SU-DHL-6 (cell line): ENCODE data around the gene RAD9A.

Experiments used
- H2AFZ ChIP-seq: fragments of 200-600 bp; sonication (generic); 2 replicates; pipeline ENCODE4 v1.6.1; 2014; ENCODE audit warnings: low read depth, mild to moderate bottlenecking, moderate library complexity, mixed read lengths, antibody characterized with exemption, low read length; ENCODE audit not compliant: severe bottlenecking
- H3F3A ChIP-seq: fragments of 200-600 bp; shearing (Covaris generic); 2 replicates; pipeline ENCODE4 v1.6.0; 2016; ENCODE audit warnings: antibody characterized with exemption, mild to moderate bottlenecking; ENCODE audit not compliant: insufficient read depth
- H3K27ac ChIP-seq: fragments of 200-600 bp; sonication (generic); 2 replicates; pipeline ENCODE4 v1.5.1; 2016; ENCODE audit warnings: low read depth, mild to moderate bottlenecking, low read length, moderate library complexity, mixed read lengths
- H3K27me3 ChIP-seq: fragments of 200-600 bp; sonication (generic), shearing (Covaris generic); 2 replicates; pipeline ENCODE4 v1.6.0; 2014; ENCODE audit warnings: mild to moderate bottlenecking, low read length
- H3K36me3 ChIP-seq: fragments of 200-600 bp; sonication (generic); 2 replicates; pipeline ENCODE4 v1.6.1; 2014; ENCODE audit warnings: mild to moderate bottlenecking, low read length, mixed read lengths
- H3K4me2 ChIP-seq: fragments of 300-600, 200-600 bp; shearing (Covaris generic), sonication (generic); 2 replicates; pipeline ENCODE4 v1.6.0; 2014; ENCODE audit warnings: low read length, low read depth, mild to moderate bottlenecking; ENCODE audit not compliant: poor library complexity, severe bottlenecking
- H3K4me3 ChIP-seq: fragments of 200-600 bp; sonication (generic); 2 replicates; pipeline ENCODE4 v1.5.1; 2014; ENCODE audit warnings: antibody characterized with exemption, low read length, mild to moderate bottlenecking, mixed read lengths; ENCODE audit not compliant: insufficient read depth, poor library complexity, severe bottlenecking
- H3K79me2 ChIP-seq: fragments of 200-600 bp; sonication (generic); 2 replicates; pipeline ENCODE4 v1.6.1; 2014; ENCODE audit warnings: mild to moderate bottlenecking, low read length, moderate library complexity; ENCODE audit not compliant: insufficient read depth
- H3K9ac ChIP-seq: fragments of 200-600 bp; sonication (generic); 2 replicates; pipeline ENCODE4 v1.7.0; 2014; ENCODE audit warnings: mild to moderate bottlenecking, low read length
- H3K9me2 ChIP-seq: fragments of 200-600 bp; sonication (generic); replicated peaks from 2 replicates; pipeline ENCODE4 v1.6.1; 2014; ENCODE audit warnings: low read length; ENCODE audit not compliant: insufficient read depth
- H3K9me3 ChIP-seq: fragments of 200-600 bp; sonication (generic); 2 replicates; pipeline ENCODE4 v1.6.1; 2014; ENCODE audit warnings: low read length, mixed read lengths; ENCODE audit not compliant: insufficient read depth
- H4K20me1 ChIP-seq: fragments of 200-600 bp; sonication (generic); 2 replicates; pipeline ENCODE4 v1.6.1; 2014; ENCODE audit warnings: low read depth, mild to moderate bottlenecking, antibody characterized with exemption, low read length, moderate library complexity, mixed read lengths
- EZH2phosphoT487 ChIP-seq: fragments of 200-600 bp; sonication (generic), shearing (Covaris generic); conservative IDR thresholded peaks from 2 replicates; pipeline ENCODE4 v1.6.1; 2018; ENCODE audit warnings: mild to moderate bottlenecking, antibody characterized with exemption, low read length, moderate library complexity, mixed read lengths
- TF ChIP-seq, protein P1 (sequence below): fragments of 200-600 bp; sonication (generic); IDR thresholded peaks from one replicate; pipeline ENCODE4 v1.5.1; 2017; ENCODE audit warnings: antibody characterized with exemption, mild to moderate bottlenecking, low read length, moderate library complexity; ENCODE audit not compliant: insufficient read depth, poor library complexity, severe bottlenecking

Gene RAD9A

DNA sequence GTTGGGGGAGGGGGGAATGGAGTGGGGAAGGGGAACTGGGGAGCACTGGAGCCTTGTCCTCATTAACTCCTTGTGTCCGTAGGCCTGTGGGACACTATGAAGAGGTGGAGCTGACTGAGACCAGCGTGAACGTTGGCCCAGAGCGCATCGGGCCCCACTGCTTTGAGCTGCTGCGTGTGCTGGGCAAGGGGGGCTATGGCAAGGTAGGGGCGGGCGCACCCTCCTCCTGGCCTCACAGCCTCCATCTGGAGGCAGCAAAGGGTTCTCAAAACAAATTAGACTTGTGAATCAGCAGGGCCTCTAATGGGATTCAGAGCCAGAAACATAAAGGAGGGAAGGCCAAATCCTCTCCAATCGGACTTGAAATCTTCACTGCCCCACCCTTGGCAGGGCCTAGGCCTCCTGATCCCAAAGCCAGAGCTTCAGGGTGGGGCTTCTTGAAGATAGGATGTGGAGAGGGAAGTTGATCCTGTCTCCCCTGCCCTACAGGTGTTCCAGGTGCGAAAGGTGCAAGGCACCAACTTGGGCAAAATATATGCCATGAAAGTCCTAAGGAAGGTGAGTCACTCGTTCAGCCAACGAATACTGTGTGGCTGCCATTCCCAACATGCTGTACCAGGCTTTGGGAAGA is 37.4 kb downstream of the RAD9A start:
- TF ChIP-seq EZH2phosphoT487, result no peak
- TF ChIP-seq, protein P1, sequence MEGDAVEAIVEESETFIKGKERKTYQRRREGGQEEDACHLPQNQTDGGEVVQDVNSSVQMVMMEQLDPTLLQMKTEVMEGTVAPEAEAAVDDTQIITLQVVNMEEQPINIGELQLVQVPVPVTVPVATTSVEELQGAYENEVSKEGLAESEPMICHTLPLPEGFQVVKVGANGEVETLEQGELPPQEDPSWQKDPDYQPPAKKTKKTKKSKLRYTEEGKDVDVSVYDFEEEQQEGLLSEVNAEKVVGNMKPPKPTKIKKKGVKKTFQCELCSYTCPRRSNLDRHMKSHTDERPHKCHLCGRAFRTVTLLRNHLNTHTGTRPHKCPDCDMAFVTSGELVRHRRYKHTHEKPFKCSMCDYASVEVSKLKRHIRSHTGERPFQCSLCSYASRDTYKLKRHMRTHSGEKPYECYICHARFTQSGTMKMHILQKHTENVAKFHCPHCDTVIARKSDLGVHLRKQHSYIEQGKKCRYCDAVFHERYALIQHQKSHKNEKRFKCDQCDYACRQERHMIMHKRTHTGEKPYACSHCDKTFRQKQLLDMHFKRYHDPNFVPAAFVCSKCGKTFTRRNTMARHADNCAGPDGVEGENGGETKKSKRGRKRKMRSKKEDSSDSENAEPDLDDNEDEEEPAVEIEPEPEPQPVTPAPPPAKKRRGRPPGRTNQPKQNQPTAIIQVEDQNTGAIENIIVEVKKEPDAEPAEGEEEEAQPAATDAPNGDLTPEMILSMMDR, result no peak
- Histone ChIP-seq H3K4me3 (peak overlapping the region; percentile 92), H3K9ac (peak overlapping the region; percentile 92), H3K36me3 (no peaks in the 10 kb centered on the region), H3K9me2 (no peaks in the 10 kb centered on the region), H3K27ac (peak overlapping the region; percentile 24; the same call in 1 of the 2 replicates), H3K4me2 (peak overlapping the region; percentile 90), H3K9me3 (no peaks in the 10 kb centered on the region), H3F3A (peaks cover 11% of the 10 kb centered on the region; the same call in 1 of the 2 replicates), H4K20me1 (no peaks in the 10 kb centered on the region), H3K79me2 (peaks cover 13% of the 10 kb centered on the region), H2AFZ (no peak overlapping the region), H3K27me3 (no peaks in the 10 kb centered on the region)

DNA sequence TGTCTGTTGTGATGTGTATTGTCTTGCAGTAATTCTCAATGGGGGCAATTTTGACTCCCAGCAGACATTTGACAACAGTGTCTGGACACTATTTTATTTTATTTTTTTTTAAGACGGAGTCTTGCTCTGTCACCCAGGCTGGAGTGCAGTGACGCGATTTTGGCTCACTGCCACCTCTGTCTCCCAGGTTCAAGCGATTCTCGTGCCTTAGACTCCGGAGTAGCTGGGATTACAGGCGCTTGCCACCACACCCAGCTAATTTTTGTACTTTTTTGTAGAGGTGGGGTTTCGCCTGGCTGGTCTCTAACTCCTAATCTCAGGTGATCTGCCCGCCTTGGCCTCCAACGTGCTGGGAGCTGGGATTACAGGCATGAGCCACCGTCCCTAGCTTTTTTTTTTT is 37.9 kb downstream of the RAD9A start:
- H3K4me3 ChIP-seq, result peak overlapping the region; percentile 92
- H3K27ac ChIP-seq, result no peak overlapping the region
- TF ChIP-seq, protein P1, result no peak
- no peak for TF ChIP-seq EZH2phosphoT487
- H3F3A ChIP-seq, result peaks cover 17% of the 10 kb centered on the region
- no peaks in the 10 kb centered on the region for H4K20me1 ChIP-seq
- no peaks in the 10 kb centered on the region for H3K27me3 ChIP-seq
- H2AFZ ChIP-seq, result no peak overlapping the region
- H3K4me2 ChIP-seq, result peak overlapping the region; percentile 90
- H3K79me2 ChIP-seq, result peaks cover 13% of the 10 kb centered on the region
- H3K9me3 ChIP-seq, result no peaks in the 10 kb centered on the region
- H3K9ac ChIP-seq, result peak overlapping the region; percentile 92
- no peaks in the 10 kb centered on the region for H3K36me3 ChIP-seq
- no peaks in the 10 kb centered on the region for H3K9me2 ChIP-seq

DNA sequence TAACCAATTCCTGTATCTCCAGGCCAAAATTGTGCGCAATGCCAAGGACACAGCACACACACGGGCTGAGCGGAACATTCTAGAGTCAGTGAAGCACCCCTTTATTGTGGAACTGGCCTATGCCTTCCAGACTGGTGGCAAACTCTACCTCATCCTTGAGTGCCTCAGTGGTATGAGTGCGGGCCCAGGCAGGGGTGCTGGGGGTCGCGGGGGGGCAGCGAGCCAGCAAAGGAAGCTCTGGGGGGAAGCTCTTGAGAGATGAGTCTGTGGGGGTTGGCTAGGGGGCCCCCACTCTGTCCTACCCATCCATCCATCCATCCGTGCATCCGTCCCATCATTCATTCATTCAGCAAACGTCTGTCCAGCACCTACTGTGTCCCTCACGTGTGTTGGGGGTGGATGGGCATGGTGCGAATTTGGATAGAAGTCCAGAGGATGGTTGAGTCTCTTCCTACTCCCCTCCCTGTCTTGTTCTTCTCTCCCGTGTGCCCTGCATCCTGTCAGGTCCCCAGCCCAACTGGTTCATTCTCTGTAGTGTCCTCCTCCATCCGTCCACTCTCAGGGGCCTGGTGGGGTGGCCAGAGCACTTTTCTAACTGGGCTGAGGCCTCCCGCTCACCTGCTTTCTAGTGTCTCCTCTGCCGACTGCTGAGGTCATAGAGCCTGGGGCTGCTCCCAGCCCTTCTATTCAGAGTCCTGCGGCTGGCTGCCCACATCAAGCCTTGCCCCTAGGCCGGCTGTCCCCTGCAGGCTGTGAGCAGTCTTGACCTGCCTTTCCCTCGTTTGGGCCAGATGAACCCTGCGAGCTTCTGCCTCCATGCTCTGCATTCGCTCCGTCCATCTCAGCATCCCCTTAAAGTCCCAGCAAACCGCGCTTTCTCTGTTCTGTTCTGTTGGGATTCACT is 39.8 kb downstream of the RAD9A start:
- H3K9me2 ChIP-seq, result no peaks in the 10 kb centered on the region
- no peak overlapping the region for H3K27ac ChIP-seq
- H2AFZ ChIP-seq, result no peak overlapping the region
- H4K20me1 ChIP-seq, result no peaks in the 10 kb centered on the region
- H3F3A ChIP-seq, result peaks cover 34% of the 10 kb centered on the region
- no peak overlapping the region for H3K4me2 ChIP-seq
- no peaks in the 10 kb centered on the region for H3K9me3 ChIP-seq
- TF ChIP-seq, protein P1, result no peak
- no peak for TF ChIP-seq EZH2phosphoT487
- no peak overlapping the region for H3K9ac ChIP-seq
- no peak overlapping the region for H3K4me3 ChIP-seq
- H3K27me3 ChIP-seq, result no peaks in the 10 kb centered on the region
- H3K36me3 ChIP-seq, result no peaks in the 10 kb centered on the region
- H3K79me2 ChIP-seq, result peaks cover 17% of the 10 kb centered on the region
